GM18507 (cell line): ENCODE measurements around the gene KDM4F.
A peak's percentile ranks its signal among the peaks of the same experiment; 100 is the strongest.

Experiments used
- DNase-seq: peaks from one replicate; pipeline ENCODE4 v3.0.0; 2011; ENCODE audit warnings: low read depth; ENCODE audit not compliant: insufficient read length; ENCODE audit errors: extremely low spot score
- FAIRE-seq: peaks from 2 replicates; lab custom pipeline; 2011; peaks lifted over from hg19 to GRCh38; lab: Jason Lieb, UNC

The KDM4F gene

GRCh38 chr11:95057959-95058358 is 8.7 kb downstream of the KDM4F start:
- DNase-seq = no peak
- FAIRE-seq = no peak

- no peak for FAIRE-seq
- DNase-seq = no peak
Observed at GRCh38 chr11:95058621-95059020, 9.4 kb downstream of the KDM4F start.

- no peak for FAIRE-seq
- no peak for DNase-seq
Observed at GRCh38 chr11:95059046-95059445, 9.8 kb downstream of the KDM4F start.

GRCh38 chr11:95065336-95065735 is 16.1 kb downstream of the KDM4F start:
- FAIRE-seq = no peak
- DNase-seq = no peak

- peak; percentile 36 for FAIRE-seq
- no peak for DNase-seq
Observed at GRCh38 chr11:95066716-95067038, 17.5 kb downstream of the KDM4F start, which contains the start of gene SRSF8. SRSF8 (plus strand) TSS chr11:95066919; CDS start chr11:95067227, 308 bp downstream.

- peak; percentile 74 for FAIRE-seq
- peak; percentile 32 for DNase-seq
Observed at GRCh38 chr11:95067039-95067840, 18.0 kb downstream of the KDM4F start.

GRCh38 chr11:95067841-95068219 is 18.6 kb downstream of the KDM4F start:
- FAIRE-seq = no peak

GRCh38 chr11:95068549-95068948 is 19.3 kb downstream of the KDM4F start:
- peak; percentile 94 for FAIRE-seq

More at GRCh38 chr11:95067841-95068219, 18.6 kb downstream of the KDM4F start:
- no peak for DNase-seq

GRCh38 chr11:95070471-95070870 is 21.2 kb downstream of the KDM4F start:
- DNase-seq (no peak), FAIRE-seq (no peak)

More at GRCh38 chr11:95068549-95068948, 19.3 kb downstream of the KDM4F start:
- no peak for DNase-seq

GRCh38 chr11:95072948-95073347 is 23.7 kb downstream of the KDM4F start:
- no peak for FAIRE-seq

GRCh38 chr11:95074792-95075563 is 25.8 kb downstream of the KDM4F start:
- no peak for FAIRE-seq
- DNase-seq = no peak

More at GRCh38 chr11:95072948-95073347, 23.7 kb downstream of the KDM4F start:
- DNase-seq = no peak

GRCh38 chr11:95076416-95076815 is 27.2 kb downstream of the KDM4F start:
- no peak for DNase-seq
- peak; percentile 44 for FAIRE-seq

- FAIRE-seq = no peak
- DNase-seq = no peak
Observed at GRCh38 chr11:95076981-95077380, 27.8 kb downstream of the KDM4F start.

- FAIRE-seq (no peak), DNase-seq (no peak)
Observed at GRCh38 chr11:95078526-95078925, 29.3 kb downstream of the KDM4F start.

- FAIRE-seq (no peak), DNase-seq (no peak)
Observed at GRCh38 chr11:95081010-95081409, 31.8 kb downstream of the KDM4F start.

GRCh38 chr11:95081412-95081811 is 32.2 kb downstream of the KDM4F start:
- DNase-seq (no peak), FAIRE-seq (no peak)

- no peak for DNase-seq
Observed at GRCh38 chr11:95082576-95083001, 33.4 kb downstream of the KDM4F start.

GRCh38 chr11:95084509-95084908 is 35.3 kb downstream of the KDM4F start:
- no peak for FAIRE-seq

More at GRCh38 chr11:95082576-95083001, 33.4 kb downstream of the KDM4F start:
- no peak for FAIRE-seq

GRCh38 chr11:95085117-95085816 is 36.0 kb downstream of the KDM4F start:
- FAIRE-seq (no peak), DNase-seq (no peak)

More at GRCh38 chr11:95084509-95084908, 35.3 kb downstream of the KDM4F start:
- no peak for DNase-seq

- DNase-seq = no peak
- FAIRE-seq = no peak
Observed at GRCh38 chr11:95086151-95086550, 36.9 kb downstream of the KDM4F start.
